Measurements from ENCODE around the gene PCGF2. TPM values are rescaled to one million over a fixed set of nuclear protein-coding genes. Genes with fewer than 3 reads are reported as not detected.

Gene PCGF2
- total RNA-seq, 4 donors from 2014 or later = 7.7 to 50.0 (median 17.6) TPM

GRCh38 chr17:38741461-38741860 lies 6.7 kb downstream of the PCGF2 start:
- 64 to 75% methylated on average over 5 of the region's 5 CpGs for WGBS, 2 donors
- TF ChIP-seq CTCF (IDR thresholded peaks at IDR 0.05) = no peak
- TF ChIP-seq POLR2A (IDR thresholded peaks at IDR 0.05) = no peak
- no peak for TF ChIP-seq EP300 (IDR thresholded peaks at IDR 0.05)
- H3K36me3 ChIP-seq = peaks cover 0 to 38% (median 3%) of the 10 kb centered on the region in 3 donors
- DNase-seq (ENCODE audit: low spot score in 2 of 2) = no peak
- H3K4me3 ChIP-seq = no peak overlapping the region
- peak overlapping the region; percentile 31 to 88 (median 80) for H3K27ac ChIP-seq
- H3K4me1 ChIP-seq = peaks cover 0 to 60% (median 23%) of the 10 kb centered on the region in 4 donors
- H3K9me3 ChIP-seq = no peaks in the 10 kb centered on the region
- H3K27me3 ChIP-seq = no peaks in the 10 kb centered on the region

GRCh38 chr17:38740806-38741205 lies 7.3 kb downstream of the PCGF2 start:
- no peak for DNase-seq (ENCODE audit: low spot score in 2 of 2)
- Histone ChIP-seq H3K27me3 (no peaks in the 10 kb centered on the region), H3K4me3 (no peak overlapping the region), H3K4me1 (peaks cover 0 to 57% (median 19%) of the 10 kb centered on the region in 4 donors), H3K36me3 (peaks cover 0 to 45% (median 3%) of the 10 kb centered on the region in 3 donors), H3K9me3 (no peaks in the 10 kb centered on the region), H3K27ac (peak overlapping the region in 2 of 4 donors; percentile 85 to 88)
- TF ChIP-seq CTCF (IDR thresholded peaks at IDR 0.05) = no peak
- no peak for TF ChIP-seq EP300 (IDR thresholded peaks at IDR 0.05)
- no peak for TF ChIP-seq POLR2A (IDR thresholded peaks at IDR 0.05)
- 65 to 72% methylated on average over 4 of the region's 4 CpGs for WGBS, 2 donors

GRCh38 chr17:38740044-38740443 lies 8.1 kb downstream of the PCGF2 start:
- 84 to 94% methylated on average over 14 to 18 of the region's 19 CpGs for WGBS, 2 donors
- Histone ChIP-seq H3K9me3 (no peaks in the 10 kb centered on the region), H3K27ac (no peak overlapping the region), H3K4me3 (no peak overlapping the region), H3K4me1 (peaks cover 0 to 57% (median 20%) of the 10 kb centered on the region in 4 donors), H3K27me3 (no peaks in the 10 kb centered on the region), H3K36me3 (peaks cover 0 to 49% (median 3%) of the 10 kb centered on the region in 3 donors)
- no peak for TF ChIP-seq EP300 (IDR thresholded peaks at IDR 0.05)
- TF ChIP-seq CTCF (IDR thresholded peaks at IDR 0.05) = no peak
- TF ChIP-seq POLR2A (IDR thresholded peaks at IDR 0.05) = no peak
- no peak for DNase-seq (ENCODE audit: low spot score in 2 of 2)

- peaks cover 0 to 52% (median 3%) of the 10 kb centered on the region in 3 donors for H3K36me3 ChIP-seq
- H3K4me1 ChIP-seq = peaks cover 0 to 58% (median 23%) of the 10 kb centered on the region in 4 donors
- H3K27ac ChIP-seq = no peak overlapping the region
- no peak for DNase-seq (ENCODE audit: low spot score in 2 of 2)
- H3K27me3 ChIP-seq = no peaks in the 10 kb centered on the region
- WGBS, 2 donors = 80 to 90% methylated on average over 13 to 14 of the region's 14 CpGs
- H3K4me3 ChIP-seq = no peak overlapping the region
- TF ChIP-seq POLR2A (IDR thresholded peaks at IDR 0.05) = no peak
- TF ChIP-seq CTCF (IDR thresholded peaks at IDR 0.05) = no peak
- no peak for TF ChIP-seq EP300 (IDR thresholded peaks at IDR 0.05)
- H3K9me3 ChIP-seq = no peaks in the 10 kb centered on the region
These were observed 8.8 kb downstream of the PCGF2 start for GRCh38 chr17:38739305-38739704.

- peaks cover 0 to 58% (median 3%) of the 10 kb centered on the region in 3 donors for H3K36me3 ChIP-seq
These were observed 9.4 kb downstream of the PCGF2 start for GRCh38 chr17:38738686-38739085.

More at GRCh38 chr17:38738686-38739085, 9.4 kb downstream of the PCGF2 start:
- TF ChIP-seq EP300 (IDR thresholded peaks at IDR 0.05) = no peak
- H3K9me3 ChIP-seq = no peaks in the 10 kb centered on the region
- no peak overlapping the region for H3K4me3 ChIP-seq
- no peaks in the 10 kb centered on the region for H3K27me3 ChIP-seq
- DNase-seq (ENCODE audit: low spot score in 2 of 2) = no peak
- no peak overlapping the region for H3K27ac ChIP-seq
- peaks cover 0 to 58% (median 23%) of the 10 kb centered on the region in 4 donors for H3K4me1 ChIP-seq
- 93 to 97% methylated on average over 16 of the region's 16 CpGs for WGBS, 2 donors
